HepG2 (cell line): ENCODE measurements around the gene SDCCAG8.

ENCODE experiments used
- PHF8 ChIP-seq: sonication (generic); formaldehyde crosslinking; IDR thresholded peaks from 2 replicates; pipeline ENCODE4 v1.5.0; 2020; ENCODE audit warnings: missing genetic modification reagents
- RBM39 ChIP-seq: fragments of 200-400 bp; formaldehyde crosslinking; IDR thresholded peaks from one replicate; pipeline ENCODE4 v1.6.1; 2018; ENCODE audit warnings: antibody characterized with exemption, mild to moderate bottlenecking, low read depth, low read length; ENCODE audit not compliant: poor library complexity, severe bottlenecking
- ZBTB33 ChIP-seq: sonication (generic); formaldehyde crosslinking; IDR thresholded peaks from 2 replicates; pipeline ENCODE4 v1.4.0; 2020; ENCODE audit warnings: missing genetic modification reagents
- ZFP41 ChIP-seq: sonication (generic); formaldehyde crosslinking; IDR thresholded peaks from 2 replicates; pipeline ENCODE4 v1.4.0; 2020; ENCODE audit warnings: mild to moderate bottlenecking, missing genetic modification reagents, borderline replicate concordance
- ZNF121 ChIP-seq: sonication (generic); formaldehyde crosslinking; IDR thresholded peaks from 2 replicates; pipeline ENCODE4 v1.5.0; 2020; ENCODE audit warnings: mild to moderate bottlenecking, missing genetic modification reagents
- ZNF280D ChIP-seq: sonication (generic); formaldehyde crosslinking; IDR thresholded peaks from 2 replicates; pipeline ENCODE4 v1.5.1; 2020; ENCODE audit warnings: mild to moderate bottlenecking, missing genetic modification reagents
- ZNF451 ChIP-seq: sonication (generic); formaldehyde crosslinking; IDR thresholded peaks from 2 replicates; pipeline ENCODE4 v1.5.0; 2020; ENCODE audit warnings: mild to moderate bottlenecking, missing genetic modification reagents
- TF ChIP-seq, protein P1 (sequence below): IDR thresholded peaks from 2 replicates; pipeline ENCODE4 v1.6.1; 2012; ENCODE audit warnings: inconsistent platforms

- TF ChIP-seq ZNF121 (CRISPR knock-in tag) (no peak), PHF8 (CRISPR knock-in tag) (no peak), ZFP41 (CRISPR knock-in tag) (no peak), ZNF451 (CRISPR knock-in tag) (no peak), ZNF280D (CRISPR knock-in tag) (no peak), RBM39 (no peak), ZBTB33 (CRISPR knock-in tag) (no peak)
- TF ChIP-seq, protein P1, sequence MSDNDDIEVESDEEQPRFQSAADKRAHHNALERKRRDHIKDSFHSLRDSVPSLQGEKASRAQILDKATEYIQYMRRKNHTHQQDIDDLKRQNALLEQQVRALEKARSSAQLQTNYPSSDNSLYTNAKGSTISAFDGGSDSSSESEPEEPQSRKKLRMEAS, result no peak
These were observed 5.7 kb upstream of the SDCCAG8 start for GRCh38 chr1:243250102-243250501.
